M059J (cell line): ENCODE measurements around the gene MAMDC2. TPM values are rescaled to one million over a fixed set of nuclear protein-coding genes. Genes with fewer than 3 reads are reported as not detected.
A peak's percentile ranks its signal among the peaks of the same experiment; 100 is the strongest.
"Not testable (repeated sequence)": the region's sequence is repeated elsewhere in the genome, so short reads cannot be mapped to it uniquely, and the experiment has no call there.

ENCODE experiments used
- DNase-seq: peaks from one replicate; pipeline ENCODE4 v3.0.0-alpha.2; 2012; ENCODE audit warnings: low read depth
- total RNA-seq: library from RNA; depleted of rRNA; stranded (reverse); fragments of >200 nt; shearing (Covaris generic); gene quantifications from 2 replicates; pipeline ENCODE4 v1.2.3, GENCODE V29; 2014

The MAMDC2 gene
- total RNA-seq, 1 experiment from 2014 or later, result 4.9 TPM

- peak; percentile 85 for DNase-seq
Measured at GRCh38 chr9:70036641-70037040, 7.0 kb upstream of the MAMDC2 start.

- not testable (repeated sequence) for DNase-seq
Measured at GRCh38 chr9:70038171-70038621, 5.5 kb upstream of the MAMDC2 start.

- DNase-seq, result no peak
Measured at GRCh38 chr9:70040376-70040903, 3.2 kb upstream of the MAMDC2 start.

- DNase-seq, result no peak
Measured at GRCh38 chr9:70042461-70043215, 1.0 kb upstream of the MAMDC2 start.

GRCh38 chr9:70043285-70043684 lies 363 bp upstream of the MAMDC2 start:
- DNase-seq, result no peak

- peak; percentile 76 for DNase-seq
Measured at GRCh38 chr9:70044490-70045307, 1.1 kb downstream of the MAMDC2 start.

- DNase-seq, result no peak
Measured at GRCh38 chr9:70045452-70045851, 1.8 kb downstream of the MAMDC2 start.

GRCh38 chr9:70046274-70047070 lies 2.8 kb downstream of the MAMDC2 start:
- DNase-seq, result peak; percentile 78

GRCh38 chr9:70049236-70049635 lies 5.6 kb downstream of the MAMDC2 start:
- DNase-seq, result peak; percentile 95

- peak; percentile 86 for DNase-seq
Measured at GRCh38 chr9:70049672-70050271, 6.1 kb downstream of the MAMDC2 start.

- no peak for DNase-seq
Measured at GRCh38 chr9:70052768-70053167, 9.1 kb downstream of the MAMDC2 start.

GRCh38 chr9:70053864-70054263 lies 10.2 kb downstream of the MAMDC2 start:
- peak; percentile 91 for DNase-seq

GRCh38 chr9:70054521-70054920 lies 10.9 kb downstream of the MAMDC2 start:
- DNase-seq, result peak; percentile 67

GRCh38 chr9:70055406-70056210 lies 12.0 kb downstream of the MAMDC2 start:
- DNase-seq, result no peak

GRCh38 chr9:70056211-70056944 lies 12.7 kb downstream of the MAMDC2 start:
- no peak for DNase-seq

GRCh38 chr9:70058569-70059116 lies 15.0 kb downstream of the MAMDC2 start:
- no peak for DNase-seq

- DNase-seq, result no peak
Measured at GRCh38 chr9:70060148-70060882, 16.7 kb downstream of the MAMDC2 start.

- no peak for DNase-seq
Measured at GRCh38 chr9:70060883-70061507, 17.3 kb downstream of the MAMDC2 start.
